Measurements from ENCODE around the gene ABCC6. TPM values are rescaled to one million over a fixed set of nuclear protein-coding genes. Genes with fewer than 3 reads are reported as not detected.

ABCC6 gene
- total RNA-seq, 1 experiment from 2014 or later: 1.1 TPM

GRCh38 chr16:16139806-16140205, 83.5 kb downstream of the ABCC6 start:
- no peaks in the 10 kb centered on the region for H3K4me1 ChIP-seq (ENCODE audit: insufficient read depth, low read length)
- no peak overlapping the region for H3K4ac ChIP-seq (ENCODE audit: low read depth, low read length)
- H3K27me3 ChIP-seq (ENCODE audit: insufficient read depth, low read length): no peaks in the 10 kb centered on the region
- H2BK12ac ChIP-seq (ENCODE audit: insufficient read length, low read depth, low read length): no peak overlapping the region
- Mint-ChIP-seq H3K27ac (peak overlapping the region in 1 of 3 experiments; percentile 30; a peak in 1 of 7 replicates), H3K4me1 (peaks cover 10 to 14% of the 10 kb centered on the region in 2 experiments), H3K4me3 (no peak overlapping the region), H3K27me3 (ENCODE audit: low read depth) (no peaks in the 10 kb centered on the region), H3K36me3 (ENCODE audit: insufficient read depth in 1 of 3, low read depth in 3 of 3) (peaks cover 28 to 81% (median 79%) of the 10 kb centered on the region in 3 experiments; a peak in 6 of 7 replicates), H3K9me3 (no peaks in the 10 kb centered on the region)
- H3K14ac ChIP-seq (ENCODE audit: insufficient read depth, low read length): no peak overlapping the region
- no peak overlapping the region for H4K5ac ChIP-seq (ENCODE audit: insufficient read length, low read depth, low read length)
- no peak overlapping the region for H3K27ac ChIP-seq (ENCODE audit: insufficient read length, low read depth, low read length)
- no peak overlapping the region for H2AK5ac ChIP-seq (ENCODE audit: insufficient read length, low read length)
- H3T11ph ChIP-seq (ENCODE audit: low read length): no peak overlapping the region
- no peaks in the 10 kb centered on the region for H4K20me1 ChIP-seq (ENCODE audit: control insufficient read depth, insufficient read depth, insufficient read length)
- H3K9me3 ChIP-seq (ENCODE audit: control insufficient read depth, low read depth, low read length): no peaks in the 10 kb centered on the region
- no peak overlapping the region for H2BK20ac ChIP-seq (ENCODE audit: low read depth, low read length, poor library complexity, severe bottlenecking)
- no peak overlapping the region for H4K8ac ChIP-seq (replicated peaks; ENCODE audit: insufficient read length, low read depth, low read length)
- H3K23ac ChIP-seq (ENCODE audit: insufficient read length, low read depth, low read length): no peak overlapping the region
- no peak overlapping the region for H2BK15ac ChIP-seq (ENCODE audit: low read depth, low read length)
- DNase-seq: no peak
- no peak overlapping the region for H3K9ac ChIP-seq (ENCODE audit: extremely low read depth, insufficient read length, low read length)
- TF ChIP-seq, protein P1, sequence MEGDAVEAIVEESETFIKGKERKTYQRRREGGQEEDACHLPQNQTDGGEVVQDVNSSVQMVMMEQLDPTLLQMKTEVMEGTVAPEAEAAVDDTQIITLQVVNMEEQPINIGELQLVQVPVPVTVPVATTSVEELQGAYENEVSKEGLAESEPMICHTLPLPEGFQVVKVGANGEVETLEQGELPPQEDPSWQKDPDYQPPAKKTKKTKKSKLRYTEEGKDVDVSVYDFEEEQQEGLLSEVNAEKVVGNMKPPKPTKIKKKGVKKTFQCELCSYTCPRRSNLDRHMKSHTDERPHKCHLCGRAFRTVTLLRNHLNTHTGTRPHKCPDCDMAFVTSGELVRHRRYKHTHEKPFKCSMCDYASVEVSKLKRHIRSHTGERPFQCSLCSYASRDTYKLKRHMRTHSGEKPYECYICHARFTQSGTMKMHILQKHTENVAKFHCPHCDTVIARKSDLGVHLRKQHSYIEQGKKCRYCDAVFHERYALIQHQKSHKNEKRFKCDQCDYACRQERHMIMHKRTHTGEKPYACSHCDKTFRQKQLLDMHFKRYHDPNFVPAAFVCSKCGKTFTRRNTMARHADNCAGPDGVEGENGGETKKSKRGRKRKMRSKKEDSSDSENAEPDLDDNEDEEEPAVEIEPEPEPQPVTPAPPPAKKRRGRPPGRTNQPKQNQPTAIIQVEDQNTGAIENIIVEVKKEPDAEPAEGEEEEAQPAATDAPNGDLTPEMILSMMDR (conservative IDR thresholded peaks at IDR 0.05): no peak
- H3K79me1 ChIP-seq (ENCODE audit: insufficient read depth, low read depth, low read length, poor library complexity, severe bottlenecking): no peaks in the 10 kb centered on the region
- no peak overlapping the region for H4K91ac ChIP-seq (ENCODE audit: insufficient read length, low read depth, low read length)
- H2BK5ac ChIP-seq (ENCODE audit: insufficient read length, low read length): no peak overlapping the region
- no peak overlapping the region for H3K56ac ChIP-seq (ENCODE audit: insufficient read length, low read depth, low read length)
- no peak overlapping the region for H2BK120ac ChIP-seq (ENCODE audit: low read depth, low read length, poor library complexity, severe bottlenecking)
- H3K79me2 ChIP-seq (ENCODE audit: insufficient read depth, low read length): no peaks in the 10 kb centered on the region
- no peak overlapping the region for H2AFZ ChIP-seq (ENCODE audit: low read length)
- H3K18ac ChIP-seq (ENCODE audit: insufficient read length, low read depth, low read length): no peak overlapping the region
- H3K23me2 ChIP-seq (ENCODE audit: insufficient read length, low read depth, low read length, poor library complexity, severe bottlenecking): no peaks in the 10 kb centered on the region
- no CpG with 5 or more reads among the region's 7 CpGs for WGBS (ENCODE audit: extremely low coverage, insufficient read length, low lambda C conversion rate)
- H3K4me2 ChIP-seq (ENCODE audit: insufficient read depth, insufficient read length, low read length): no peak overlapping the region
